ENCODE results near the gene DNAH14.

The DNAH14 gene

GRCh38 chr1:225259542-225259941, 330.1 kb downstream of the DNAH14 start:
- Histone ChIP-seq H3K9me3 (ENCODE audit: severe bottlenecking) (no peaks in the 10 kb centered on the region), H3K36me3 (no peaks in the 10 kb centered on the region), H3K27ac (no peak overlapping the region), H3K27me3 (ENCODE audit: insufficient read depth, low read depth, severe bottlenecking) (no peaks in the 10 kb centered on the region), H3K4me3 (ENCODE audit: low read depth, low read length) (no peak overlapping the region)
- DNase-seq = no peak
- no peak for TF ChIP-seq CTCF (IDR thresholded peaks at IDR 0.05; ENCODE audit: low read depth, low read length)

- H3K4me3 ChIP-seq (ENCODE audit: low read depth, low read length) = no peak overlapping the region
- TF ChIP-seq CTCF (IDR thresholded peaks at IDR 0.05; ENCODE audit: low read depth, low read length) = no peak
Observed at GRCh38 chr1:225260319-225260718, 330.8 kb downstream of the DNAH14 start.

GRCh38 chr1:225277445-225277844, 348.0 kb downstream of the DNAH14 start:
- no peak for TF ChIP-seq CTCF (IDR thresholded peaks at IDR 0.05; ENCODE audit: low read depth, low read length)
- no peak overlapping the region for H3K27ac ChIP-seq
- no peak for DNase-seq
- H3K36me3 ChIP-seq = no peaks in the 10 kb centered on the region
- H3K27me3 ChIP-seq (ENCODE audit: insufficient read depth, low read depth, severe bottlenecking) = no peaks in the 10 kb centered on the region
- H3K9me3 ChIP-seq (ENCODE audit: severe bottlenecking) = no peaks in the 10 kb centered on the region
- no peak overlapping the region for H3K4me3 ChIP-seq (ENCODE audit: low read depth, low read length)

More at GRCh38 chr1:225260319-225260718, 330.8 kb downstream of the DNAH14 start:
- Histone ChIP-seq H3K9me3 (ENCODE audit: severe bottlenecking) (no peaks in the 10 kb centered on the region), H3K36me3 (no peaks in the 10 kb centered on the region), H3K27ac (no peak overlapping the region), H3K27me3 (ENCODE audit: insufficient read depth, low read depth, severe bottlenecking) (no peaks in the 10 kb centered on the region)
- no peak for DNase-seq

- Histone ChIP-seq H3K27ac (no peak overlapping the region), H3K9me3 (ENCODE audit: severe bottlenecking) (no peaks in the 10 kb centered on the region), H3K4me3 (ENCODE audit: low read depth, low read length) (no peak overlapping the region), H3K27me3 (ENCODE audit: insufficient read depth, low read depth, severe bottlenecking) (no peaks in the 10 kb centered on the region), H3K36me3 (no peaks in the 10 kb centered on the region)
- no peak for DNase-seq
- no peak for TF ChIP-seq CTCF (IDR thresholded peaks at IDR 0.05; ENCODE audit: low read depth, low read length)
Observed at GRCh38 chr1:225280563-225280962, 351.1 kb downstream of the DNAH14 start.

GRCh38 chr1:225290244-225290643, 360.8 kb downstream of the DNAH14 start:
- H3K4me3 ChIP-seq (ENCODE audit: low read depth, low read length) = no peak overlapping the region
- H3K36me3 ChIP-seq = no peaks in the 10 kb centered on the region
- no peaks in the 10 kb centered on the region for H3K27me3 ChIP-seq (ENCODE audit: insufficient read depth, low read depth, severe bottlenecking)
- TF ChIP-seq CTCF (IDR thresholded peaks at IDR 0.05; ENCODE audit: low read depth, low read length) = no peak
- H3K27ac ChIP-seq = no peak overlapping the region
- DNase-seq = no peak
- no peaks in the 10 kb centered on the region for H3K9me3 ChIP-seq (ENCODE audit: severe bottlenecking)

- Histone ChIP-seq H3K4me3 (ENCODE audit: low read depth, low read length) (no peak overlapping the region), H3K9me3 (ENCODE audit: severe bottlenecking) (no peaks in the 10 kb centered on the region), H3K27ac (no peak overlapping the region), H3K27me3 (ENCODE audit: insufficient read depth, low read depth, severe bottlenecking) (no peaks in the 10 kb centered on the region), H3K36me3 (no peaks in the 10 kb centered on the region)
- no peak for DNase-seq
- no peak for TF ChIP-seq CTCF (IDR thresholded peaks at IDR 0.05; ENCODE audit: low read depth, low read length)
Observed at GRCh38 chr1:225299624-225300023, 370.1 kb downstream of the DNAH14 start.
